ENCODE results near the gene REN.

DNA sequence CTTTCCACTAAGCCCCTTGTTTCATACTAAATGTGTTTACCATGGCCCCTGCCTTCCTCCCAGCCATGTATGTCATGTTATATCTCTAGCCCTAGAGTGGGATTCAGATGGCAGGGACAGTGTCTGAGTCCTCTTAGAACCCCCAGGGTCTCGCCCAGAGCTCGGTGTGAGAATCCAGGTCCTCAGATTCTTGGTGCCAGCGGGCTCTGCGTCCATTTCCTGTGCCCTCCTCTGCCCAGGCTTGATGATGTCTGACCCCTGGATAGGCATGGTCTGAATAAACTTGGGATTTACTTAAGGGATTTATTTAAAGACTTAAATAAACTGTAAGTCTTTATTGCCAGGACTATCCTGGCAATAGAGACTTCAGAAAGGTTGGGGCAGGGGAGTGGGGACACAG is 36.3 kb upstream of the REN start:
- TF ChIP-seq SRF (CRISPR knock-in tag; IDR thresholded peaks at IDR 0.05): no peak
- no peak for TF ChIP-seq TCF7L2 (IDR thresholded peaks at IDR 0.05; ENCODE audit: low read depth, low read length)
- no peak for TF ChIP-seq ZNF274 (IDR thresholded peaks at IDR 0.05; ENCODE audit: borderline replicate concordance, low read depth, low read length)
- TF ChIP-seq EZH2 (IDR thresholded peaks at IDR 0.05; ENCODE audit: borderline replicate concordance, low read depth, low read length): no peak
- no peak for TF ChIP-seq POLR2A (conservative IDR thresholded peaks at IDR 0.05)
- no peak for TF ChIP-seq ZNF23 (CRISPR knock-in tag; IDR thresholded peaks at IDR 0.05)

Measured in K562 (cell line).